Omental fat pad (tissue), 4 donors: ENCODE measurements around the gene TNFRSF21. TPM values are rescaled to one million over a fixed set of nuclear protein-coding genes. Genes with fewer than 3 reads are reported as not detected.
"Not testable (repeated sequence)": the region's sequence is repeated elsewhere in the genome, so short reads cannot be mapped to it uniquely, and the experiment has no call there.

Experiments
- ATAC-seq: fragments of 150-250 bp; one replicate; pipeline ENCODE4 v1.9.1; 2016; ENCODE audit warnings: mild to moderate bottlenecking, moderate library complexity; ENCODE audit not compliant: low FRiP score
- DNase-seq: peaks from one replicate; pipeline ENCODE4 v3.0.0-alpha.2; 2019; ENCODE audit warnings: low spot score
- total RNA-seq, 4 donors: library from RNA; depleted of rRNA; stranded (reverse); fragments of >200 nt; gene quantifications; one replicate each; pipeline ENCODE4 v1.1.0, GENCODE V29; 2016
- TF ChIP-seq, protein P1 (sequence below), 3 donors: fragments of 450-650 bp; IDR thresholded peaks; one replicate each; pipeline ENCODE4 v1.5.1; 2016 to 2017; ENCODE audit warnings: antibody characterized with exemption in 3 of 3, mild to moderate bottlenecking in 3 of 3, moderate library complexity in 2 of 3

The TNFRSF21 gene
- total RNA-seq, 4 donors from 2014 or later = 43.3 to 72.4 (median 64.9) TPM

DNA sequence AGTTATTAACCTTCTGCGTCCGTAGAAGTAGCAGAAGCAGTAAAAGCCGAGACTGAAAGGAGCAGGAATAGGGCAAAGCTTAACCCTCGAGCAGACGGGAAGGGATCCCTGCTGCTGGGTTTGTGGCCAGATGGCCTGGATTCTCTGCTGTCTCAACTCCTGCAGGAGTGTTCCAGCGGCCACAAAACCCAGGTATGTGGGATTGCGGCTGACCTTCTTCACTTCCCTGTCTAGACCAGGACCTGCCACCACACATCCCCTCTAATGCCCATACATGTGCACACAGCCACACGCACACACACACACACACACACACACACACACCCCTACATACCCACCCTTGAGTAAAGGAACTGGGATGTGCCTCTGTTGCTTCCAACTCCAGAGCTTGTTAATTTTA is 33.1 kb upstream of the TNFRSF21 start:
- no peak for ATAC-seq
- TF ChIP-seq, protein P1, sequence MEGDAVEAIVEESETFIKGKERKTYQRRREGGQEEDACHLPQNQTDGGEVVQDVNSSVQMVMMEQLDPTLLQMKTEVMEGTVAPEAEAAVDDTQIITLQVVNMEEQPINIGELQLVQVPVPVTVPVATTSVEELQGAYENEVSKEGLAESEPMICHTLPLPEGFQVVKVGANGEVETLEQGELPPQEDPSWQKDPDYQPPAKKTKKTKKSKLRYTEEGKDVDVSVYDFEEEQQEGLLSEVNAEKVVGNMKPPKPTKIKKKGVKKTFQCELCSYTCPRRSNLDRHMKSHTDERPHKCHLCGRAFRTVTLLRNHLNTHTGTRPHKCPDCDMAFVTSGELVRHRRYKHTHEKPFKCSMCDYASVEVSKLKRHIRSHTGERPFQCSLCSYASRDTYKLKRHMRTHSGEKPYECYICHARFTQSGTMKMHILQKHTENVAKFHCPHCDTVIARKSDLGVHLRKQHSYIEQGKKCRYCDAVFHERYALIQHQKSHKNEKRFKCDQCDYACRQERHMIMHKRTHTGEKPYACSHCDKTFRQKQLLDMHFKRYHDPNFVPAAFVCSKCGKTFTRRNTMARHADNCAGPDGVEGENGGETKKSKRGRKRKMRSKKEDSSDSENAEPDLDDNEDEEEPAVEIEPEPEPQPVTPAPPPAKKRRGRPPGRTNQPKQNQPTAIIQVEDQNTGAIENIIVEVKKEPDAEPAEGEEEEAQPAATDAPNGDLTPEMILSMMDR (IDR thresholded peaks at IDR 0.05) = no peak
- DNase-seq = no peak

DNA sequence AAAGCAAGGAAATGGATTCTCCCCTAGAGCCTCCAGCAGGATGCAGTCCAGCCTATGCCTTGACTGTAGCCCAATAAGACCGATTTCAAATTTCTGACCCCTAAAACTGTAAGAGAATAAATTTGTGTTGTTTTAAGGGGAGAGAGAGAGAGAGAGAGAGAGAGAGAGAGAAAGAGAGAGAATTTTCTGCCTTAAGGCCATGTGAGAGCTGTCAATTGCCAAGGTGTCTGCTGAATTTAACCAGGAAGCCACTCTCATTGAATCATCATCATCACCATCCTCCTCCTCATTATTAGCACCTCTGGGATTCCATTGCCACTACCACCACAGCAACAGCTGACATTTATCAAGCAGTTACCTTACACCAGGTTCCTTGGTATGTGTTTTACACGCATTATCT is 27.8 kb upstream of the TNFRSF21 start:
- no peak for DNase-seq
- TF ChIP-seq, protein P1 (IDR thresholded peaks at IDR 0.05) = no peak
- no peak for ATAC-seq

- ATAC-seq = no peak
- no peak for DNase-seq
- TF ChIP-seq, protein P1 (IDR thresholded peaks at IDR 0.05) = no peak
Observed at GRCh38 chr6:47336334-47336733, 26.6 kb upstream of the TNFRSF21 start.

DNA sequence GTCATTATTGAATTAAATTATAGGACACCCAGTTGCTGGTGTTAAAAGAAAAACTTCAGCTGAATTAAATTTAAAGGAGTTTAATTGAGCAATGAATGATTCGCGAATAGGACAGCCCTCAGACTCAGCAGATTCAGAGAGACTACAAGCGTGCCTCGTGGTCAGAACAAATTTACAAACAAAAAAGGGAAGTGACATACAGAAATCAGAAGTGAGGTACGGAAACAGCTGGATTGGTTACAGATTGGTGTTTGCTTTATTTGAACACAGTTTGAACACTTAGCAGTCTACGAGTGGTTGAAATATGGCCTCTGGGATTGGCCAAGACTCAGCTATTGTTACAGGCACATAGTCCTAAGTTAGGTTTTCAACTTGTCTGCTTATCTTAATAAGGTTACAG is 25.8 kb upstream of the TNFRSF21 start:
- DNase-seq = no peak
- ATAC-seq = no peak
- TF ChIP-seq, protein P1 (IDR thresholded peaks at IDR 0.05) = no peak

DNA sequence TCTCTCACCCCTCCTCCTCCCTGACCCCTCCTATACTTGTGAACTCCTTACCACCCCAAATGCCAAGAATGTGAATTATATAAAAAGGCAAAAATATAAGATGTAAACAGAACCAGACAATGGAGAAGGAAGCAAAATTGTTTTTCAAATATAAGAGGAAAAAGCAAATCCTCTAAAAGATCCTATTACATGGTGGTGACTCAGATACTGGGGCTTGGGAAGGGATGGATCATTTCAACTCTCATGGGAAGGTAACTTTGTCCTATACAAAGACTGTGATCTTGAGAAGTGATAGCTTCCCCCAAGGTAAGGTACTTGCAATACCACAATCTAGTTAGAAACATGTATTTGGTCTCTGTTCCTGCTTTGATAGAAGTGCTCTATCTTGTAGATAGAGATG is 24.6 kb upstream of the TNFRSF21 start:
- DNase-seq = no peak
- TF ChIP-seq, protein P1 (IDR thresholded peaks at IDR 0.05) = no peak
- ATAC-seq = no peak

DNA sequence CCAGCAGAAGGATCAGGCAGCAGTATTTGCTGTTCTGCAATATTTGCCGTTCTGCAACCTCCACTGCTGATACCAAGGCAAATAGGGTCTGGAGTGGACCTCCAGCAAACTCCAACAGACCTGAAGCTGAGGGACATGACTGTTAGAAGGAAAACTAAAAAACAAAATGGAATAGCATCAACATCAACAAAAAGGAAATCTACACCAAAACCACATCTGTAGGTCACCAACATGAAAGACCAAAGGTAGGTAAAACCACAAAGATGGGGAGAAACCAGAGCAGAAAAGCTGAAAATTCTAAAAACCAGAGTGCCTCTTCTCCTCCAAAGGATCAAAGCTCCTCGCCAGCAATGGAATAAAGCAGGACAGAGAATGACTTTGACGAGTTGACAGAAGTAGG is 18.9 kb upstream of the TNFRSF21 start:
- DNase-seq, ATAC-seq: not testable (repeated sequence)

GRCh38 chr6:47328139-47328538 is 18.4 kb upstream of the TNFRSF21 start:
- not testable (repeated sequence) for ATAC-seq, DNase-seq

- TF ChIP-seq, protein P1 (IDR thresholded peaks at IDR 0.05) = no peak
- ATAC-seq (no peak), DNase-seq (no peak)
Observed at GRCh38 chr6:47323887-47324286, 14.2 kb upstream of the TNFRSF21 start.
